Measurements from ENCODE around the gene CDH23.
A peak's percentile ranks its signal among the peaks of the same experiment; 100 is the strongest.

The CDH23 gene

DNA sequence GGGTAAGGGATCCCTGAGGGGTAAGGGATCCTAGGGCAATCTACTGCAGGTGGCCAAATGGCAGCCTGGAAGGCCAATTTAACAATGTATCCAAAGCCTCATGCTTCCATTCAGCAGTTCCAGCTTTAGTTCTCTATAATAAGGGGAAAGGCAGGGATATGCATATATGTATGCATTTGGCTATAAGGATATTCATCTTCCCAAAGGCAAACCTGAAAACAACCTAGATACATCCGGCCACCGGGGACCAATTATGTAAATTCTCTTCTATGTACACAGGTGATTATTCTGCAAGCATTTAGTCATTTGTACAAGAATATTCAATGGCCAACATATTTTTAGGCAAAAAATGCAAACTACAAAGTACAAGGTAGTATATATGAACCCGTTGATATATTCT is 427.6 kb downstream of the CDH23 start:
- no peak for DNase-seq

- DNase-seq: no peak
Measured at GRCh38 chr10:71825217-71825616, 428.5 kb downstream of the CDH23 start.

DNA sequence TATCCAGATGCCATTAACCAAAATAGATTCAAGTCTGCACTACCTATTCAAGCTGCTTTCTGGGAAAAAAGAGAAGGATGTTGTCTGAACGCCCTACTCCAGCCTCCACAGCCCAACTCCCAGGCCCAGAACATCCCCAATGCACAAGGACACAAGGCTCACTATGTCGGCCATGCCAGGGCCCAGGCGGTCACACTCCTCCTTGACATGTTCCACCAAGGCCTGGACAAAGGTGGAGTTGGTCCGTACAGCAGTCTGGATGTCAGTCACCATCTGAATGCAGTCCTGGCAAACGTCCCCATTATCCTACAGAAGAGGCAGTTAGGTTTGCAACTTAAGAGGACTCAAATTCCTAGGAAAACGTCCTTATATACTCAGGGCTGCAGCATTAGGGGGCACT is 431.1 kb downstream of the CDH23 start:
- DNase-seq: no peak

- no peak for DNase-seq
Measured at GRCh38 chr10:71828702-71829101, 432.0 kb downstream of the CDH23 start.

GRCh38 chr10:71829171-71829570 is 432.5 kb downstream of the CDH23 start:
- DNase-seq: peak; percentile 97 to 99

DNA sequence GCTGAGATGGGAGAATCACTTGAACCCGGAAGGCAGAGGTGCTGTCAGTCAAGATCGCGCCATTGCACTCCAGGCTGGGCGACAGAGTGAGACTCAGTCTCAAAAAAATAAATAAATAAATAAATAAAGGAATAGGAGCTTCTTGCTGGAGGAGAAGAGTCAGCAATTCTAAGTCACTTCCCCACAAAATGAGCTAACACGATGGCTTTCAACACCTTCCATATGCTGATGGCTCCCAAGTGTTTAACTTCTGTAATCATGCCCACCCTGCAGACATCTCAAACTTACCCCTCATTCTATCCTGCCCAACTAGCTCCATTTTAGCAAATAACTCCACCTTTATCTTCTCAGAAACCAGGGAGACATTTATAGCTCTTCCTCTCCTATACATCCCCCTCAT is 433.2 kb downstream of the CDH23 start:
- DNase-seq: no peak

GRCh38 chr10:71830726-71831125 is 434.0 kb downstream of the CDH23 start:
- DNase-seq: no peak

DNA sequence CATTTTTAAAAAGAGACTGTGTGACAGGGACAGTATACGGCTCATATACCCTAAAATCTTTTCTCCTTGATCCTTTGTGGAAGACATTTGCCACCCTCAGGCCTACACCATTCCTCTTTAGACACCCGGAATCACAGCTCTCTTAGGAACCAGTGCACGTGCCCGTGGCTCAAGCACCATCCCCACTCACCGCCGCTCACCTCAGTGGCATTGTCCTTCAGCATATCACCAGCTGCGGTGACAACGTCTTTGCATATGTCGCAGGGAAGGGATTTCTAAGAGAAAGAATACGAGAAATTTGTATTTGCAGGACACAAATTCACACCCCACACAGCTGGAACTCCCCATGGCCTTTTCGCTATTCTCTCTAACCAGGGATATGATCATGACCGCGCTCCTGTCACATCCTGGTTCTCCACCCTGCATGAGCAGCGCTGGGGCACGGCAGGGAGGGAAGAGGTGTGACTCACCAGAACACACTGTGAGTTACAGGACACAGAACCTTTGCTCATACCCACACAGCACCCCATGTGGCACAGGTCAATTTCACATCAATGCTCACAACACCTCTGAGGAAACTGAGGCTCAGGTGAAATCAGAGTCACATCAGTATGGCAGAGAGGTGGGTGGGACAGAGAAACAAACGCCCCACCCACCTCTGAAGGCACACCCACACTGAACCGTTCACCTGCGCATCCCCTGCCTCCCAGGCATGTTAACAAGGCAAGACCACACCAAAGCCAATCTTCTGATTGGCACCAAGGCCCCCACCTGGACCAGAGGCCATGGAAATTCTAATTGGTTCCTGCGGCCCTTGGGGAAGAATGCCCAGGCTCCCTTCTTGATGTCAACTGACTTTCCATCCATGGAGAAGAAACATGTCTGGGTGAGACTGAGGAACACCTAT is 435.2 kb downstream of the CDH23 start:
- no peak for DNase-seq

- DNase-seq: peak; percentile 48 to 59
Measured at GRCh38 chr10:71832967-71833366, 436.2 kb downstream of the CDH23 start.

DNA sequence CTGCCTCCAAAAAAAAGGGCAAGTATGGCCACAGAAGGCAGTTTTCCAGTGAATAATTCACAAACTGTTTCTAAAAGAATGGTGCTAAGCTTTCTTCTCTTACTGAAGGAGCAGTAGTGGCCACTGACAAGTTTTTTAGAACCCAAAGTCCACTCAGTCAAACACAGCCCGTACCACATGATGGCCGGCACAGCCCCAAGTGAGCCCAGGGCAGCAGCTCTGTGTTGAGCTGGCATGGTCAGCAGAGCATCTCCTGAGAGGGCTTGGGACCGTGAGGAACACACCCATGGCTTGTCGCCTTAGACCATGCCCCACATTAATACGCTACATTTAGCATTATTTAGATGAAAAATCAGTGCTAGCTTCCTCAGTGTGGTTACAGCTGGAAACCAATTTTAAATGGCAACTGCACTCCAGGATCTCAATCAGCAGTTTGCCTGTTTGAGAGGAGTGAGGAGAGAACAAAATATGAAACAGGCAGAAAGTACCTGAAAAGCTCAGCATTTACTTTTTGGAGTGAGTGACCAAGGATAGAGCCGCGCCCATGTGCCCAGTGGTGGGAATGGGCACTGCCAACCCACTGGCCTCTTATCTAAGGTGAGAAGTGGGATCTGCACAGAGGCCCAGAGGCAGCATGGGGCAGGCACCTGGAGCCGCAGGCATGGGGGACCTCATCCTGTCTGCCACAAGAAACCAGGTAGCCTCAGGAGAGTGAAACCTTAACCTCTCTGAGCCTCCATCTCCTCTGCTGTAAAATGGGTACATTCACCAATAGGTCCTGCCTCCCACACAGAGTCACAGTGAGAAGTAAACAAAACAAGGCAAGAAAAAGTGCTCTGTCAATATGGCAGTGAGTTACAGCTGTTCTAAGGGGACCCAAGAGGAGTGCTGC is 437.0 kb downstream of the CDH23 start:
- no peak for DNase-seq

GRCh38 chr10:71834343-71834674 is 437.6 kb downstream of the CDH23 start:
- no peak for DNase-seq

GRCh38 chr10:71835671-71836595 is 439.2 kb downstream of the CDH23 start:
- no peak for DNase-seq

DNA sequence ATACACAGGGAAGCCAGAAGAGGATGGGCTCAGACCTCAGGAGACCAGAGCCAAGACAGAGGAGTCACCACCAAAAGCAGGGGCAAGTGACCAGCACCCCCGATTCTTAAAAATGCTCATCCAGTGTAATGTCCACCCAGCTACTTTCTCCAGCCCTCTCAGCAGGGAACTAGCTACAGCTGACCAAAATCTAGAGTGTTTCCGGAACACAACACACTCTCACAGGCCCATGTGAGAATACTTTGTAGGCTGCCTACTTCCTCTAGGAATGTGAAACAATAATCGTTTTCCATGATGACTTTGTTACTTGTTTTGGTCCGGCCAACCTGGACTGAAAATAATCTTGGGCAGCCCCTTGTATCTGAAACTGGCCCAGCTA is 439.9 kb downstream of the CDH23 start:
- no peak for DNase-seq

GRCh38 chr10:71837098-71837827 is 440.5 kb downstream of the CDH23 start:
- no peak for DNase-seq

DNA sequence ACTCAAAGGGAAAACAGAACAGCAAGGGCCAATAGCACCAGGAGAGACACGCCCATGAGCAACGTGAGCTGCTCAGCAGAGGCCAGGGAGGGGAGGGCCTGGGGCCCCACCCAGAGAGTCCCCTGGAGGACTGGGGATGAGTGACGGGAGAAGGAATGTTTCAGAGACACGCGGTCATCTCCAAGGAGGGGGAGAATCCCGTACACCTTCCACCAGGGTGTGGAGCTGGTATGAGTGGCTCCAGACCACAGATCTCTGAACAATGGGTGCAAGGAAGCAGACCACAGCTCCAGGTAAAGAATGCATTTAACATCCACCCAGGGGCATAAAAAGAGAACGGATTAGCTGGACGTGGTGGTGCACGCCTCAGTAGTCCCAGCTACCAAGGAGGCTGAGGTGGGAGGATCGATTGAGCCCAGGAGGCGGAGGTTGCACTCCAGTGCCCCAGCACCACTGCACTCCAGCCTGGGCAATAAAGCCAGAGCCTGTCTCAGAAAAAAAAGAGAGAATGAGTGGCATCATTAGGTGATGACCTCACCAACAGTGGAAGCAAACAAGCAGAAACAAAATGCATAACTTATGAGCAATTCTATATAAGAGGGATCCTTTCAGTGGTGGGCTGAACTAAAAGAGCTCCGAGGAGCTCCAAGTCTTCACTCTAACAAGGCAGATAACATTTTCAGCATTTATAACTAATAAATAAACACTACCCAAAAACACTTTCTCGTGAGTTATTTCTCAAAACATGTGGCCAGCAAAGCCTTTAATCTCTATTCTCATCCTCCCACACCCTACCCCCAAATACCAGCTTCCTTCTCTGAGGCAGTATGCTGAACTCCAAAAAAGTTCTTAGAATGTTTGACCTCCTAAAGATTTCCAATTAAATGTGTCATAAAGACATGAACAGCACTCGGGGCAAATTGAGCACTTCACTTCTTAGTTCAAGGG is 441.8 kb downstream of the CDH23 start:
- no peak for DNase-seq

GRCh38 chr10:71840177-71840957 is 443.6 kb downstream of the CDH23 start:
- DNase-seq: no peak

DNA sequence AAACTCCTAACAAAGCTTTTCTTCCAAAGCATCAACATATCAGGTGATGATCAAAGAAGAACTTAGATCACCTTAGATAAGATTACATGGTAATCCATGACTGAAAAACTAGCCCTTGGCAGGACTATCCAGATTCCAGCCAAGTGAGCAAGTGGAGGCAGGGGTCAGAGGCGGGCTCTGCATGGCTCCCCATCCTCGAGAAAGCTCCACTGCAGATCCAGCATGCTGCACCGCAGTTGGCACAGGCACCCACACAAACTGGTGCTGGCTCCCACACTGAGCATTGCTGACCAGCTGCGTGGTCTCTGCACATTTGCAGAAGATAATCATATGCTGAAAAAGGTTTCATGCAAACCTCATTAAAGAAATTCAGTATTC is 444.2 kb downstream of the CDH23 start:
- no peak for DNase-seq

GRCh38 chr10:71842422-71842821 is 445.7 kb downstream of the CDH23 start:
- DNase-seq: no peak

DNA sequence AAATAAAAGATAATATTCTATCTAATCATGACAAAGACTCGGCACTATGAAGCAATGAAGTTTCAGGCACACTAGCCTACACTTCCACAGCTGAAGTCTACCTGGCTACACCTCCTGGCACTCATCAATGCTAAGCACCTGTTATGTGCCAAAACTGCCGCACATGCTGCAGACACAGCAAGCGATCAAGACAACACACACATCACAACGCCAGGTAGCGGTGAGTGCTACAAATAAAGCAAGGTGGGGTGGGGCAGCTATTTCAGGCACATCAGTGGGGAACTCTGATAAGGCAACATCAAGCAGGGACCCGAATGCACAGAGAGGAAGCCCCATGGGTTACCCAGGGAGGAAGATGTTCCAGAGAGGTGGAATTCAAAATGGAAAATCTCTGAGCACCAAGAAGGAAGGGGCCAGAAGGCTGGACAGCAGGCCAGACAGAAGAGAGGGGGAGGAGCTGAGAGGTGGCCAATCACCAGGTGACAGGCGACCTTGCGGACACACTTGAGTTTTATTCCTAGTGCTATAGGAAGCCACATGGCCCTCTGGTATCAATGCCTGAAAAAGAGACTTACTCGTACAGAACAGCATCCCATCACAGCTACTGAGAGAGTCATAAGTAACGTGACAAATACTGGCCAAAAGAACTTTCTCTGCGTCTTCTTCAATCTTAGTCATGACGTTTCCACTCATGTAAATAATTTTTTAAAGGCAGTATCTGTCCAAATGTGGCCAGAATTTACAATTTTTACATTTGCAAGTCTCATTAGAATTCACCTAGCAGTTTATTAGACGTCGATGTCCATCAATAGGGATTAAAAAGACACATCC is 446.4 kb downstream of the CDH23 start:
- DNase-seq: no peak
